Measurements from ENCODE around the gene ZSCAN4. TPM values are rescaled to one million over a fixed set of nuclear protein-coding genes. Genes with fewer than 3 reads are reported as not detected.

Gene ZSCAN4
- total RNA-seq, 2 donors from 2014 or later = not detected

DNA sequence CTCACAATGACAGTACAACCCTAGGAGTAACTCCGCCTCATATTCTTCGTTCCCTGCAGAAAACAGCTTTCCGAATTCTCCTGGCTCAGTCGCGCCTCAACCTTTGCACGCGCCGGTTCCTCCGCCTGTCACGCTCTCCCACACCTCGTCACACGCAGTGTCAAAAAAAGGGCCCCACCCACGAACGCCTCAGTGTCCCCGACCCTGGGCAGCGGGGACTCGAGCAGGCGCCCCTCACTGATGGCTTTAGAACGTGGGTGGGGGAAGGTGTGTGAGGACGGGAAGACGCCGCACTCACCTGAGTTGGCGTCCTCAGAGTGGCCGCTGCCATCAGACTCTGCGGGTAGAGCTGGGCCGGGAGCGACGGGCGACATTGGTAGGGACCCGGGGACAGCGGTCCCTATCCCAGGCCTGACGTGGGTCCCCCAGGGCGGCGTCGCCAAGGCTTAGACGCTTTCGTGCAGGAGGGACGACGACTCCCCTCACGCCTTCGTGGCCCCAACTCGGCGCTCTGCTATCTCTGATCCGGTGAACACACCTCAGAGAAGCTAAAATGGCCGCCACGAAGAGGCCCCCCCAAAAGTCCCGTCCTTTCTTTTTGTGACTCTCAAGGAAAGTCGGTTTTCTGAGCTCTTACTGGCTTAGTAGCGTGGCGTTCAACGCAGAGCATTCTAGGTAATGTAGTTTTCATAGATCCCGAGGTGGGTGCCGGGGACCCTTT is 40.1 kb downstream of the ZSCAN4 start, which contains the start of gene ZNF154:
Gene ZNF154 (minus strand): TSS at position 564 of the 721 bp plus-strand sequence. CDS start 233 bp downstream, at position 331.
- Histone ChIP-seq H3K27me3 (replicated peaks; ENCODE audit: insufficient read depth) (no peaks in the 10 kb centered on the region), H3K36me3 (no peaks in the 10 kb centered on the region), H3K9me3 (no peaks in the 10 kb centered on the region), H3K4me3 (peak within 1 kb of the TSS; percentile 43 to 45), H3K4me1 (replicated peaks) (no peaks in the 10 kb centered on the region), H3K27ac (peak within 1 kb of the TSS; percentile 73 to 76)
- DNase-seq (ENCODE audit: low spot score) = peak; percentile 30
- 4% methylated on average over 53 of the region's 53 CpGs for WGBS
- intact Hi-C loops (cut with DNase I) = no loop called here
- TF ChIP-seq, protein P1, sequence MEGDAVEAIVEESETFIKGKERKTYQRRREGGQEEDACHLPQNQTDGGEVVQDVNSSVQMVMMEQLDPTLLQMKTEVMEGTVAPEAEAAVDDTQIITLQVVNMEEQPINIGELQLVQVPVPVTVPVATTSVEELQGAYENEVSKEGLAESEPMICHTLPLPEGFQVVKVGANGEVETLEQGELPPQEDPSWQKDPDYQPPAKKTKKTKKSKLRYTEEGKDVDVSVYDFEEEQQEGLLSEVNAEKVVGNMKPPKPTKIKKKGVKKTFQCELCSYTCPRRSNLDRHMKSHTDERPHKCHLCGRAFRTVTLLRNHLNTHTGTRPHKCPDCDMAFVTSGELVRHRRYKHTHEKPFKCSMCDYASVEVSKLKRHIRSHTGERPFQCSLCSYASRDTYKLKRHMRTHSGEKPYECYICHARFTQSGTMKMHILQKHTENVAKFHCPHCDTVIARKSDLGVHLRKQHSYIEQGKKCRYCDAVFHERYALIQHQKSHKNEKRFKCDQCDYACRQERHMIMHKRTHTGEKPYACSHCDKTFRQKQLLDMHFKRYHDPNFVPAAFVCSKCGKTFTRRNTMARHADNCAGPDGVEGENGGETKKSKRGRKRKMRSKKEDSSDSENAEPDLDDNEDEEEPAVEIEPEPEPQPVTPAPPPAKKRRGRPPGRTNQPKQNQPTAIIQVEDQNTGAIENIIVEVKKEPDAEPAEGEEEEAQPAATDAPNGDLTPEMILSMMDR (IDR thresholded peaks at IDR 0.05) = no peak
- peak; percentile 20 for TF ChIP-seq POLR2AphosphoS5 (IDR thresholded peaks at IDR 0.05)

DNA sequence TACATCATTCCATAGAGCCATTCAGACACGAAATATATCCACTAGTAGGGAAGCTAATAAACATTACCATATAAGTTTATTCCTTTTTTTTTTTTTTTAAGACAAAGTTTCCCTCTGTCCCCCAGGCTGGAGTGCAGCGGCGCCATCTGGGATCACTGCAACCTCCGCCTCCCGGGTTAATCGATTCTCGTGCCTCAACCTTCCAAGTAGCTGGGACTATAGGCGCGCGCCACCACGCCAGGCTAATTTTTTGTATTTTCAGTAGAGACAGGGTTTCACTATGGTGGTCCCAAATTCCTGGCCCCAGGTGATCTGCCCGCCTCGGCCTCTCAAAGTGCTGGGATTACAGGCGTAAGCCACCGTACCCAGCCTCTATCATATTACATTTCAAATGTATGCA is 40.9 kb downstream of the ZSCAN4 start:
- 69% methylated on average over 15 of the region's 15 CpGs for WGBS
- no peaks in the 10 kb centered on the region for H3K9me3 ChIP-seq
- peak overlapping the region in 1 of 2 donors; percentile 45 for H3K4me3 ChIP-seq
- H3K27me3 ChIP-seq (replicated peaks; ENCODE audit: insufficient read depth) = no peaks in the 10 kb centered on the region
- intact Hi-C loops (cut with DNase I) = no loop called here
- no peaks in the 10 kb centered on the region for H3K36me3 ChIP-seq
- no peaks in the 10 kb centered on the region for H3K4me1 ChIP-seq (replicated peaks)
- H3K27ac ChIP-seq = peak overlapping the region; percentile 73 to 76
- TF ChIP-seq POLR2AphosphoS5 (IDR thresholded peaks at IDR 0.05) = no peak
- TF ChIP-seq, protein P1 (IDR thresholded peaks at IDR 0.05) = no peak
- TF ChIP-seq POLR2A (IDR thresholded peaks at IDR 0.05) = no peak
- no peak for DNase-seq (ENCODE audit: low spot score)

- Histone ChIP-seq H3K27me3 (replicated peaks; ENCODE audit: insufficient read depth) (no peaks in the 10 kb centered on the region), H3K36me3 (no peaks in the 10 kb centered on the region), H3K9me3 (no peaks in the 10 kb centered on the region), H3K27ac (no peak overlapping the region), H3K4me3 (no peak overlapping the region), H3K4me1 (replicated peaks) (no peaks in the 10 kb centered on the region)
- TF ChIP-seq, protein P1 (IDR thresholded peaks at IDR 0.05) = no peak
- TF ChIP-seq POLR2AphosphoS5 (IDR thresholded peaks at IDR 0.05) (no peak), POLR2A (IDR thresholded peaks at IDR 0.05) (no peak)
- 42% methylated on average over 1 of the region's 1 CpG for WGBS
- DNase-seq (ENCODE audit: low spot score) = no peak
- intact Hi-C loops (cut with DNase I) = no loop called here
These were observed 43.5 kb downstream of the ZSCAN4 start for GRCh38 chr19:57712222-57712621.

GRCh38 chr19:57719424-57719823 is 50.7 kb downstream of the ZSCAN4 start:
- H3K9me3 ChIP-seq = no peaks in the 10 kb centered on the region
- DNase-seq (ENCODE audit: low spot score) = no peak
- H3K36me3 ChIP-seq = peaks cover 0 to 16% of the 10 kb centered on the region in 2 donors
- intact Hi-C loops (cut with DNase I) = no loop called here
- H3K27ac ChIP-seq = no peak overlapping the region
- no peaks in the 10 kb centered on the region for H3K27me3 ChIP-seq (replicated peaks; ENCODE audit: insufficient read depth)
- TF ChIP-seq, protein P1 (IDR thresholded peaks at IDR 0.05) = no peak
- no peak for TF ChIP-seq POLR2A (IDR thresholded peaks at IDR 0.05)
- no peak for TF ChIP-seq POLR2AphosphoS5 (IDR thresholded peaks at IDR 0.05)
- H3K4me1 ChIP-seq (replicated peaks) = no peaks in the 10 kb centered on the region
- H3K4me3 ChIP-seq = no peak overlapping the region

Data from prostate gland (tissue), 2 donors.